ENCODE data around the gene PPM1L.

Gene PPM1L

GRCh38 chr3:161051856-161052255, 295.8 kb downstream of the PPM1L start:
- DNase-seq: no peak

DNA sequence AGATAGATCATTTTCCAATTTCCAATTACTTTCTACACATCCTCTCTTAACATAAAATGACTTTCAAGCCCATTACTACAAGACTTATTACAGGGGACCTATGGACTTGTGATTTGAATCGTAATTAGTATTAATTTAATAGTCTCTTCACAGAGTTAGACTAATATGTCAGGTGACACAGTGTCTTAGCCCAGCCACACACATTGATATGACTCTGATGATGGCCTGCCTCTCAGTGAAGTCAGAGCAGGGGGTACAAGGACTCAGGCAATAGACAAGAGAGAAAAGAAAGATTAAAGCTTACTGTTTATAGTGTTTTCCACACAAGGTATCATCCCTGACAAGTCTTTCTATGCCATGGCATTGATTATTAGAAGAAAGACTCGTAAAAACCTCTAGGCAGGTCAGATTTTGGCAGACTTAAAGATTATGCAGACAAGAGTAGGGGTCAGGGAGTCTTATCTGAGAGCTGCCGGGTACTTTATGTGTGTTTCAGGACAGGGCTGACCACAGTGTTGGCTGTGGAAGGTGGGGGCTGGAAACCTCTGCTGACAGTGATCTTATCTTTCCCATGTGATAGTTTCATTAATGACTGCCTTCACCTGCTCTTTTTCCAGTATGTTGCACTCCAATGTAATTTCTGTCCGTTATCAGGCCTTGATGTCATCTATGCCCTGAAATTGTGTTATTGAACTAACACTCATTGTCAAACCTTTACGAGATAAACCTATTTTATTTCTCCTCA, 299.0 kb downstream of the PPM1L start:
- DNase-seq: no peak

DNA sequence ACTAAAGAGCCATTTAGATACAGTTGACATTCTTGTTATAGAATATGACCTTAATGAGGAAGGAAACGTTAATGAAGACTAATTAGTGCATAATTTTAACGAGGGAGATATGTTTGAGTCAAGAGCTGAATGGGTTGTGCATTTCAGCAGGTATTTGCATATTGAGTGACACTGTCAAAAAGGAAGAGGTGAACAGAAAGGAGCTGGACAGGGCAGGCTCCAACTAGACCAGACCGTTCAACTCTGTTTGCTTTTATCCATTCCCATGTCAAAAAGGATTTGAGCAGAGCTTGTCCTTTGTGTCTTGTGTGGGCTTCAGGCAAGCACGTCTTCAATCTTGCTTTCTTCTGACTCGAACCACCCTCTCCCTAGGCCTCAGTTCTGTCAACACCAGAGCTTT, 308.4 kb downstream of the PPM1L start:
- no peak for DNase-seq

GRCh38 chr3:161066930-161067329, 310.9 kb downstream of the PPM1L start:
- DNase-seq: no peak

GRCh38 chr3:161067335-161067734, 311.3 kb downstream of the PPM1L start:
- DNase-seq: no peak

DNA sequence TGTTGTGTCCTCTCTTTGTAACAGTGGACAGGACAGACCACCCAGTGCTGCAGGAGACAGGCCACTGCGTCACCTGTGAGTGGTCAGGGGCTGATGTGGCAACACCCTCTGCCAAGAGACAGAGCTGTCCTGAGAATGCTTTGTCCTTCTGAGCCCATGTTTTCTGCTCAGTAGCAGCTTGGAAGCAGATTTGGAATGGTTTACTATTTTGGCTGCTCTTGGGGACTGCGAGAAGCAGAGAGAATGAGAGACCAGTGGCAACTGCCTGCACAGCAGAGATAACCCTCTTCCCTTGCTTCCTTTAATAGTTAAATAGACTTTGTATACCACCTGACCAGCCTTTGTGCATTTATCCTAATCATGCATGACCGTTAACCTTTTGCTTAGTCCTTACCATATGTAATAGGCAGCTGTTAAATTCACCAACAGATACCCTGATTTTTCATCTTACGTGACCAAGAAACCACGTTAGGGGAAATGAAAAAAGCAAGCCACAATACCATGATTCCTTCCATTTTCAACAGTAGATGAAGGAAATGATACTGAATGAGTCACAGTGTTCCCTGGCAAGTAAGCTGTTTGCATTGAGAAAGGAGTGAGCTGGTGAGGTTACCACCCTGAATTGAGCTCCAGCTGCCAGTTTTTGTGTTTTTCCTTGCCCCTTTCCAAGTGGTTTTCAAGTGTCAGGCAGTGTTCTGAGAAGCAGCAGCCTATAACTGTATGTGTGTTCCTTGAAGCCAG, 313.6 kb downstream of the PPM1L start:
- DNase-seq: no peak

DNA sequence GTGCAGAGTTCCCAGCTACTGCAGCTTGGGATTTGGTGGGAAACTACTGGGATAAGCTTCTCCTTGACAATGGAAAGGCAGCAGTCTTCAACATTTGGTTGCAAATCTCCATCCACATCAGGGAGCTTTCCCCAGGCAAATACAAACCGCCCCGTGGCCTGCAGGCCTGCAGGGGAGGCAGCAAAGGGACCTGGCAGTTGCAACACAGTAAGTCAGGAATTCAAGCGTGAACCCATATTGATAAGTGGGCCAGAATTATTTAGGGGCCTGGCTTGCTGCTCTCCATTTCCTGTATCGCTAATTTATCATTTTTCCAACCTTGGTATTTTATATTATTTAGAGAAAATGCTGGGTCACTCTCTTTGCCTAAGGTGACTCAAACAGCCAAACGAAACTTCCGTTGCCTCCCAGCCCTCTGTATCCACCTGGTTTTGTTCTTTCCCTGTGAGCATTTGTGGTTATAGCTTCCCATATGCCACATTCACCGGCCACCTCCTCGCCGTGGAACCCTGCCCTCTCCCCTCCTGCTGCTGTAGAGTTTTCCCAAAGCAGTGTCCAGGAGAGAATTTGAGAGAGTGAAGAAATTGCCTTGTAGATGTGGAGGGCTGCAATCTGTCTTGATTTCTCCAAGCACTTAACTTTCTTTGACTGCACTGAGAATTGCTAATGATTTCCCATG, 314.4 kb downstream of the PPM1L start:
- DNase-seq: no peak

DNA sequence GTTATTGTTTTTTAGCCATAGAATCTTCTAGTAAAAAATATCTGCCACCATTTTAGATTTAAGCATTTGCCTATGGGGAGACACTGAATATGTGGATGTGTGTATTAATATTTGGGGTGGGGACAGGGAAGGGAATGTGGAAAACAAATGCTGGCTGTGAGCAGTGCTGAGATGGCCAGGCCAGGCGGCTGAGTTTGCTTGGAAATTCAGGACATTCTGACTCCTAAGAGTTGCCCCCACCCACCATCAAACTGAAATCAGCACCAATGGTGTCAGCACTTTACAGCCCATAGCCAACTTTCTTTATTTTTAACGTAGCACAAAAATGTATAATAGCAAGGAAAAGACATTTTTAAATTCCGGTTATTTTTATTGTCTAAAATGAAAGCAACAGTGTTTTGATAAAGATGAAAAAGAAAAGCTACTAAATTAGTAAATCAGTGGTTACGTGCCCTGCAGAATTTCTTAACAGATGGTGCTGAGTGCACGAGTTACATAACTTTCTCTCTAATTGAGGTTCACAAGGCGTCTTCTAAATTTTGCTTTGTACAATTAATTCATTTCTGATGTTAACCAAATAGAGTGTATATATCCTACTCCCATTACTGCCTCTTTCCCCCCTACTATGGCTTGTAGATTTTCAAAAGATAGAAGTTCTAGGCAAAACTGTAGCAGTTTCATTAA, 315.1 kb downstream of the PPM1L start:
- no peak for DNase-seq

GRCh38 chr3:161072211-161072621, 316.2 kb downstream of the PPM1L start:
- DNase-seq: no peak

DNA sequence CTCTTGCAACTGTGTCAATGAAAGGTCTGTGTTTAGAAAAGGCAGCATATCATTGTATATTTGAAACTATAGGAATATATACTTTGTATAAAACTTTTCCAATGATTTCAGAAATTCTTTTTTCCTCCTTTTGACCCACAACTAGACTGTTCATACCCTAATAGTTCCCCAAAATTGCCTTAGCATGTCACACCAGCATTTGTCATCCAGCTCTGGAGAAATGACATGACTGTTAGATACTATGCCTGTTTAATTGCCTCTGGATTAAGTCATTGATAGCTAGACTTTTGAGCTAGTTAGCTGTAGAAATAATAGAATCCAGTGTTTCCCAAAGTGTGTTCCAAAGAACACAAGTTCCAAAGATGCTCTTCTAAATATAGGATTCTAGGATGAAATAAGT, 316.7 kb downstream of the PPM1L start:
- no peak for DNase-seq

DNA sequence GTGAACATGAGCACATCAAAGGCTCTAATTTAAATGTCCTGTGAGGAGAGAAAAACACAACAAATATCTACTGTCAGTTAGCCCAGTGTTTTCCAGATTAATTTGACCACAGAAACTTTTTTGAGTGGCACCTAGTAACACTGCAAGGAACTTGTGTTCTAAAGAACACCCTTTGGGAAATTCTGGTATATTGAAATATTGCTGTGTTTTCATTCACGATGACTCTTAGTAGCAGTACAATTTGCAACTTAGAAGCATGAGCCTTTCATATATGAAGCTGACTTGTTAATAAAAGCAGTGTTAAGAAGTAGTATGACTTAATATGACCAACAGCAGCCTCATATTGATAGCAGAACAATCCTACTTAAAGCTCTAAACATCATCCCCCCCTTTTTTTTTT, 317.1 kb downstream of the PPM1L start:
- no peak for DNase-seq

DNA sequence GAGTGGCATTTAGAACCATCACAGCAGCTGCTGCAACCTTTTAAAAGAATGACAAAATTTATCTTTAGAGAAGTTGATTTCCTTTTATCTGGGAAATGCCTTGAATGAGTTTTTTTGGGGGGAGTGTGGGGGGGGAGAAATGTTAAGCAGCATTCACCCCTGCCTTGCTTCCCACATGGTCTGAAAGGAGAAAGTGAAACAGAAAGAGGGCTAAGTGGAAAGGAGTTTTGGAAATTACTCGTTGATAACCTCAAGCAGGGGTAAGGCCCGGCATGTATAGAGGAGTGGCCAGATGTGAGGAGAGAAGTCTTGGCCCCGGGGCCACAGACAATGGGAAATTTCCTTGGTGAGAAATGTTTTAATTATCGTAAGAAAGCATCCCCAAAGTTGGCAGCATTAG, 325.6 kb downstream of the PPM1L start:
- no peak for DNase-seq

GRCh38 chr3:161082063-161082462, 326.0 kb downstream of the PPM1L start:
- DNase-seq: no peak

- no peak for DNase-seq
These were observed 327.1 kb downstream of the PPM1L start for GRCh38 chr3:161083131-161083530.

GRCh38 chr3:161084277-161084676, 328.2 kb downstream of the PPM1L start:
- no peak for DNase-seq

DNA sequence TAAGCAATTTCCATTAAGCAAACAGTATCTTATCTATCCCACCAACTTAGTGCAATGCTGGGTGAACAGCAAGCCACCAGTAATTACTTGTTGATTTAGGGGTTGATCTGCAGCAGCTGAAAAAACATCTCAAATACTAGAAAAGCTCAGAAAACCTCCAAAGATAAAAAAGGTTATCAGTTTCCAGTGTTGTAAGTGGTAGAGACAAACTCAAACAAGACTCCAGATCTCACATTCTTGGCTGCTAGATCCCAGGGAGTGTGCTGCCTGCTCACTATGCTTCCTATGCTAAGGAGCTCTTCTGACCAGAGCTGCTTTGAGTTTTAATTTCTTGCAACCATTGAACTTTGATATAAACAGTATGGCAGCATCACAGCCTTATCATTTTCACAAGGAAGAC, 337.9 kb downstream of the PPM1L start:
- DNase-seq: no peak

DNA sequence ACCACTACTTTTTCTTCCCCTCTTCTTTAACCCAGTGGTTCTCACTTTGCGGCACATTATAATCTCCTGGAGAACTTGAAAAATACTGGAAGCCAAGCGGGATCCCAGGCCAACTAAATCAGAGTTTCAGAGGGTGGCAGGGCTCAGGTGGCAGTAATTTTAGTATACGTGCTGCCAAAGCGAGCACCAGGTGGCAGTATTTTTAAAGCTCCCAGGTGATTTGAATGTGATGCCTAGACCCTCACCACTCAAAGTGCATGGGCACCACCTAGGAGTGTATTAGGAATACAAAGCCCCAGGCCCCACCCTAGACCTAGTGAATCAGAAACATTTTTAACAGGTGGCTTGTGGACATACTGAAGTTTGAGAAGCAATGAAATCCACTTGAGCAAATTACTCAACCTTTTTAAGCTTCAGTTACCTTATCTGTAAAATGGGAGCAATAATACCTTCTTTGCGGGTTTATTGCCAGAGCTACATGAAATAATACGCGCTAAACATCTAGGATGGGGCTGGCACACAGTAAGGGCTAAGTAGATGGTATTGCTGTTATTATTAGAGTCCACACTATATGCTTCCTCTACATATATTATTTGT, 340.8 kb downstream of the PPM1L start:
- DNase-seq: no peak

DNA sequence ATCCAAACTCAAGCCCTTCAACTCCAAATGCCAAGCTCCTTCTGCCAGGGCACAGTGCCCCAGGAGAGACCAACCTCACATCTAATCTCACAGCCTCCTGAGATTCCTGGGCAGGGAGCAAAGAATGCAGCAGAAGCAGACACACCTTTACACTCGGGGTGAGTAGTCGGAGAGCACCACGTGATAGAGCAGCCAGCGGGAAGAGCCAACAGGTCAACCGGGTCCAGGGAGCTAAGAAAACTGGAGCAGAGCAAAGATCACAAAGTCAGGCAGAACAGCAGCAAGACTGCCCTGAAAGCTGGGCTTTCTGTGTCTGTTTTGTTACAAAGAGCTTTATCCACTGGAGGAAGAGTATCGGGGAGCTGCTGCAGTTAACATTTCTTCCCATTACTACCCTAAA, 345.0 kb downstream of the PPM1L start:
- no peak for DNase-seq

DNA sequence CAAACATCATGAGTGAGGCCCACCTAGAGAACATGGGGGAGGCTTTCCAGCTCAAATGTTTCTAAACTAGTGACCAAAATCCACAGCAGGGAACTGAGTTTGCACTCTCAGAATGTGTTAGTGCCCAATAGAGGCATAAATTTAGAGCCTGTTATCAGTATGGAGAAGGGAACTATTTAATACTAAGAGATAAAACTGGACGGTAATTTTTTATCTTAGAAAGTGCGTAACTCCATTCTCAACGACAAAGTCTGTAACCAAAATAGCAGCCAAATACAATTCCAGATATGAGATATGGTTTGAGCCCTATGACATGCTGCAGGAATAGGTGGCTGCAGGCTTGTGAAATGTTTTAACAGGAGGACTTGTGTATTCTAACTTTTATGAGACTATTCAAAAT, 345.6 kb downstream of the PPM1L start:
- DNase-seq: no peak

DNA sequence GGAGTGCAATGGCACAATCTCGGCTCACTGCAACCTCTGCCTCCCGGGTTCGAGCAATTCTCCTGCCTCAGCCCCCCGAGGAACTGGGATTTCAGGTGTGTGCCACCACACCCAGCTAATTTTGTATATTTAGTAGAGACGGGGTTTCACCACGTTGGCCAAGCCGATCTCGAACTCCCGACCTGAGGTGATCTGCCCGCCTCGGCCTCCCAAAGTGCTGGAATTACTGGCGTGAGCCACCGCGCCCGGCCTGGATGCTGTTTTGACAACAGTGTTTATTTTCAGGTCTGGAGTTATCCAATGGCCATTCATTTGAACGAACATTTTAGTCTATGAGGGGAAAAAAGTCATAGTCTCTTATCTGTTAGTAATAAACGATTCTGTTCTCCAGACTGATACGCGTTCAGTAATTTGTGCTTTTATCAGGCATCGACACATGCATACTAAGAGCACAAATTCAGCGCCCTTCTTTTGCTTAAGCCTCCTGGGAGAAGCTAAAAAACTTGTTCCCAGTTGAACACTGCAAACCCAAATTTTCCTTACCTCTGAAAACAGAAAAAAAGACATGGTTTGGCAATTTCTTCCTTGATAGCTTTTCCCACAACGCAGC, 347.9 kb downstream of the PPM1L start:
- DNase-seq: no peak

GRCh38 chr3:161104561-161105551, 348.8 kb downstream of the PPM1L start, which contains the start of gene B3GALNT1:
B3GALNT1 (minus strand) TSS chr3:161105349; CDS start chr3:161086754, 18,595 bp downstream.
- DNase-seq: peak; percentile 12

Data from stimulated activated CD4-positive, alpha-beta T cell treated with anti-CD3 and anti-CD28 coated beads, Interleukin-12 subunit alpha, Interleukin-12 subunit beta, amount 100 ng/mL, for 4 hours (primary cell).